OCI-LY1 (cell line): ENCODE measurements around the gene CCNJL.

ENCODE experiments used
- H2AFZ ChIP-seq: fragments of 200-600 bp; sonication (generic), shearing (Covaris generic); 2 replicates; pipeline ENCODE4 v1.6.0; 2014; ENCODE audit warnings: antibody characterized with exemption, mild to moderate bottlenecking, low read length
- H3F3A ChIP-seq: fragments of 200-600 bp; sonication (generic), shearing (Covaris generic); 2 replicates; pipeline ENCODE4 v1.6.0; 2014; ENCODE audit warnings: mild to moderate bottlenecking, antibody characterized with exemption, low read length, moderate library complexity; ENCODE audit not compliant: insufficient read depth
- H3K27ac ChIP-seq: fragments of 200-600 bp; sonication (generic); 2 replicates; pipeline ENCODE4 v1.5.1; 2014; ENCODE audit warnings: low read length, mixed run types, mild to moderate bottlenecking, low read depth; ENCODE audit not compliant: poor library complexity, severe bottlenecking
- H3K27me3 ChIP-seq: fragments of 200-600 bp; sonication (generic); 2 replicates; pipeline ENCODE4 v1.6.0; 2014; ENCODE audit warnings: antibody characterized with exemption, mild to moderate bottlenecking, low read length, moderate library complexity; ENCODE audit not compliant: insufficient read depth
- H3K36me3 ChIP-seq: fragments of 200-600 bp; sonication (generic); 2 replicates; pipeline ENCODE4 v1.6.1; 2014; ENCODE audit warnings: mild to moderate bottlenecking, antibody characterized with exemption, low read length, moderate library complexity, mixed read lengths; ENCODE audit not compliant: insufficient read depth
- H3K4me1 ChIP-seq: fragments of 200-600 bp; sonication (generic); 2 replicates; pipeline ENCODE4 v1.5.1; 2014; ENCODE audit warnings: mild to moderate bottlenecking, low read length, moderate library complexity; ENCODE audit not compliant: insufficient read depth, severe bottlenecking
- H3K4me2 ChIP-seq: fragments of 200-600 bp; sonication (generic), shearing (Covaris generic); 2 replicates; pipeline ENCODE4 v1.6.1; 2014; ENCODE audit warnings: low read length
- H3K4me3 ChIP-seq: fragments of 200-600 bp; sonication (generic); 2 replicates; pipeline ENCODE4 v1.5.1; 2014; ENCODE audit warnings: low read length, low read depth, mild to moderate bottlenecking, mixed read lengths; ENCODE audit not compliant: poor library complexity, severe bottlenecking
- H3K79me2 ChIP-seq: fragments of 200-600 bp; shearing (Covaris generic); 2 replicates; pipeline ENCODE4 v1.6.1; 2016; ENCODE audit warnings: mixed run types, low read length, mixed read lengths; ENCODE audit not compliant: insufficient read depth
- H3K9ac ChIP-seq: fragments of 200-600 bp; sonication (generic), shearing (Covaris generic); 2 replicates; pipeline ENCODE4 v1.6.1; 2014; ENCODE audit warnings: mild to moderate bottlenecking, low read length, mixed read lengths
- H3K9me2 ChIP-seq: fragments of 200-600 bp; sonication (generic), shearing (Covaris generic); 2 replicates; pipeline ENCODE4 v1.6.1; 2014; ENCODE audit warnings: low read depth, mild to moderate bottlenecking, low read length, mixed read lengths
- H3K9me3 ChIP-seq: fragments of 200-600 bp; shearing (Covaris generic); 2 replicates; pipeline ENCODE4 v1.6.1; 2014; ENCODE audit warnings: low read length, mixed read lengths
- H4K20me1 ChIP-seq: fragments of 200-600 bp; sonication (generic), shearing (Covaris generic); 2 replicates; pipeline ENCODE4 v1.6.0; 2016; ENCODE audit warnings: mild to moderate bottlenecking, low read length; ENCODE audit not compliant: insufficient read depth
- EZH2 ChIP-seq: fragments of 200-600 bp; sonication (generic), shearing (Covaris generic); IDR thresholded peaks from 2 replicates; pipeline ENCODE4 v1.8.0; 2017; ENCODE audit warnings: borderline replicate concordance, mixed run types, mild to moderate bottlenecking, antibody characterized with exemption, low read length, moderate library complexity, mixed read lengths
- TF ChIP-seq, protein P1 (sequence below): fragments of 200-600 bp; sonication (generic), shearing (Covaris generic); IDR thresholded peaks from 2 replicates; pipeline ENCODE4 v1.5.1; 2017; ENCODE audit warnings: mild to moderate bottlenecking, antibody characterized with exemption, low read length, moderate library complexity, mixed read lengths

The CCNJL gene

DNA sequence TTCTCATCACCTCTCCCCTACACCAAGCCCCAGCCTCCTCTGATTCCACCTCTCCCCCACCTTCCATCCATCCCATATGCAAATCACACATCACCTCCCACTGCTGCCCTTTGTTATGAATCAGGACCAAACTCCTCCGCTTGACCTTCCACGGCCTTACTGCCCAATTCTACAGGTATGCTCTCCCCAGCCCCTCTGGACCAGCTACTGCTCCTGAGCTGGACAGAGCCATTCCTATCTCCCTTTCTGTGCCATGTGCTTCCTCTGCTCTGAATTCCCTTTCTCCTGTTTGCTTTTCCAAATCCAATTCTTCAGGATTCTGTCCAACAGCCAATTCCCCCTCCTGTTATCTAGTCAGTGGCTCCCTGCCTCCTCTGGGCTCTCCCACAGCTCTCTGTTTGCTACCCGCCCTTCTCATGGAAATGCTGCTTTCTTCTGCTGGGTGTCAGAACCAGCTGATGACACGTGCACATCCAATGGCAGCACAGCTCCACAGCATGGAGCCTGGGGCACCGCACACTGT lies 74.7 kb downstream of the CCNJL start:
- no peaks in the 10 kb centered on the region for H3K36me3 ChIP-seq
- H3K9me3 ChIP-seq = no peaks in the 10 kb centered on the region
- no peak overlapping the region for H3K9ac ChIP-seq
- H3K27ac ChIP-seq = no peak overlapping the region
- no peak overlapping the region for H3K4me3 ChIP-seq
- H3F3A ChIP-seq = no peaks in the 10 kb centered on the region
- H3K27me3 ChIP-seq = no peaks in the 10 kb centered on the region
- H3K4me2 ChIP-seq = no peak overlapping the region
- H3K9me2 ChIP-seq = no peaks in the 10 kb centered on the region
- H3K4me1 ChIP-seq = no peaks in the 10 kb centered on the region
- H4K20me1 ChIP-seq = no peaks in the 10 kb centered on the region
- H2AFZ ChIP-seq = no peak overlapping the region
- H3K79me2 ChIP-seq = no peaks in the 10 kb centered on the region
- TF ChIP-seq, protein P1, sequence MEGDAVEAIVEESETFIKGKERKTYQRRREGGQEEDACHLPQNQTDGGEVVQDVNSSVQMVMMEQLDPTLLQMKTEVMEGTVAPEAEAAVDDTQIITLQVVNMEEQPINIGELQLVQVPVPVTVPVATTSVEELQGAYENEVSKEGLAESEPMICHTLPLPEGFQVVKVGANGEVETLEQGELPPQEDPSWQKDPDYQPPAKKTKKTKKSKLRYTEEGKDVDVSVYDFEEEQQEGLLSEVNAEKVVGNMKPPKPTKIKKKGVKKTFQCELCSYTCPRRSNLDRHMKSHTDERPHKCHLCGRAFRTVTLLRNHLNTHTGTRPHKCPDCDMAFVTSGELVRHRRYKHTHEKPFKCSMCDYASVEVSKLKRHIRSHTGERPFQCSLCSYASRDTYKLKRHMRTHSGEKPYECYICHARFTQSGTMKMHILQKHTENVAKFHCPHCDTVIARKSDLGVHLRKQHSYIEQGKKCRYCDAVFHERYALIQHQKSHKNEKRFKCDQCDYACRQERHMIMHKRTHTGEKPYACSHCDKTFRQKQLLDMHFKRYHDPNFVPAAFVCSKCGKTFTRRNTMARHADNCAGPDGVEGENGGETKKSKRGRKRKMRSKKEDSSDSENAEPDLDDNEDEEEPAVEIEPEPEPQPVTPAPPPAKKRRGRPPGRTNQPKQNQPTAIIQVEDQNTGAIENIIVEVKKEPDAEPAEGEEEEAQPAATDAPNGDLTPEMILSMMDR = no peak
- no peak for TF ChIP-seq EZH2

DNA sequence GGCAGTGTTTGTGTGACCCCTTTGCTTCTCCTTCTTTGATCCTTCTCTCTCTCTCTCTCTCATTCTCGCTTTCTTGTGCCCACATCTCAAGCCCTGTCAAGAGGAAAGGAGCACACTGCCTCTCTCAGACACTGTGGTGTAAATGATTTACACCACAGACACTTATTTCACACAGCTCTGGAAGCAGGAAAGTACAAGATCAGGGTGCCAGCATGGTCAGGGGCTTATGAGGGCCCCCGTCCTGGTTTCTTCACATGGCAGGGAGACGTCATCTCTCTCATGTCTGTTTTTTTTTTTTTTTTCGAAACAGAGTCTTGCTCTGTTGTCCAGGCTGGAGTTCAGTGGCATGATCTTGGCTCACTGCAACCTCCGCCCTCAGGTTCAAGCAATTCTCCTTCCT lies 76.6 kb downstream of the CCNJL start:
- H3K9ac ChIP-seq = no peak overlapping the region
- no peak overlapping the region for H3K4me3 ChIP-seq
- no peaks in the 10 kb centered on the region for H3K4me1 ChIP-seq
- H3K27ac ChIP-seq = no peak overlapping the region
- H3K27me3 ChIP-seq = no peaks in the 10 kb centered on the region
- no peak overlapping the region for H2AFZ ChIP-seq
- H3K9me2 ChIP-seq = no peaks in the 10 kb centered on the region
- TF ChIP-seq EZH2 = no peak
- TF ChIP-seq, protein P1 = no peak
- H3F3A ChIP-seq = no peaks in the 10 kb centered on the region
- H3K79me2 ChIP-seq = no peaks in the 10 kb centered on the region
- H3K36me3 ChIP-seq = no peaks in the 10 kb centered on the region
- H4K20me1 ChIP-seq = no peaks in the 10 kb centered on the region
- no peaks in the 10 kb centered on the region for H3K9me3 ChIP-seq
- H3K4me2 ChIP-seq = no peak overlapping the region

DNA sequence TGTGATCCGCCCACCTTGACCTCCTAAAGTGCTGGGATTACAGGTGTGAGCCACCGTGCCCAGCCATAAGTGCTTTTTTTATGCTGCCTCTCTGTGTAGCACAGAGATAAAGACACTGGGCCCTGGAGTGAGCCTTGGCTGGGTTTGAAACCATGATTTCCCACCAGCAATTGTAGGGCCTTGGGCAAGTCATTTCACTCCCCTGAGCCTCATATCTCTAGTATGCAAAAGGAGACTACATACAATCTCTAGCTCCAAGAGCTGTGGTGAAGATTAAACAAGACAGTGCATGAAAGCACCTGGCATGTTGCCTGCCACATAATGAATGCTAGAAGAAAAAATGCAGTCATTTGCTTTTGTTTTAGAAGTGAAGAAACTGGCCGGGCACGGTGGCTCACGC lies 79.1 kb downstream of the CCNJL start:
- Histone ChIP-seq H3K9me2 (no peaks in the 10 kb centered on the region), H3K9me3 (no peaks in the 10 kb centered on the region), H3K4me3 (no peak overlapping the region), H3K27me3 (no peaks in the 10 kb centered on the region), H3F3A (no peaks in the 10 kb centered on the region), H3K4me2 (no peak overlapping the region), H3K36me3 (no peaks in the 10 kb centered on the region), H3K27ac (no peak overlapping the region), H4K20me1 (no peaks in the 10 kb centered on the region), H2AFZ (no peak overlapping the region), H3K4me1 (no peaks in the 10 kb centered on the region), H3K79me2 (no peaks in the 10 kb centered on the region), H3K9ac (no peak overlapping the region)
- TF ChIP-seq, protein P1 = no peak
- TF ChIP-seq EZH2 = no peak
